Stimulated activated CD8-positive, alpha-beta memory T cell treated with anti-CD3 and anti-CD28 coated beads, Interleukin-12 subunit alpha, Interleukin-12 subunit beta, amount 100 ng/mL, for 24 hours (primary cell): ENCODE measurements around the gene CHN2.

ENCODE experiments used
- DNase-seq: peaks from one replicate; pipeline ENCODE4 v3.0.0-alpha.2; 2020; ENCODE audit errors: extremely low read depth

The CHN2 gene

DNA sequence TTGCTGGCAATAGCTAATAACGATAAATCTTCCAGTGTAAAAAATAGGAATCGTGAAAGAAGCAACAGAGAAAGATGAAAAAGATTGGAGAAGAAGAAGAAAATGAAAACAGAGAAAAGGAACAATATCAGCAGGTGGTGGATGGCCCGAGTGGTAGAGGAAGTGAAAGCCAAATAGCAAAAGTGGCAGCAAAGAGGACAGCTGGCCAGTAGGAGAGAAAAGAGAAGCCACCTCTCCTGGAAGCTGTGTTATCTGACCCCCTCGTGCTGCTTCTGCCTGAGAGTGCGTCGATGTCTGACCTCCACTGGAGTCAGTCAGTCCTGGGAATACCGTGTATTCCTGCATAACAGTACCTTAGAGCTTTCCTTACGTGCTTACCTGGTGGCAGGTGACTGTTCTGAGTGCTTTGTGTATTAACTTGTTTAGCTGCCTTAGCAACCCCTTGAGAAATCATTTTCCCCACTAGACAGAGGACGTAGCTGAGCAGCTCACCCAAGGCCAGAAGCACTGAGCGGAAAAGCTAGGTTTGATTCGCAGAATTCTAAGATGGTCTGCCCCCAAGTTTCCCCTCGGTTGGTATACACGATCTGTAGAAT, 88.3 kb downstream of the CHN2 start:
- no peak for DNase-seq

DNA sequence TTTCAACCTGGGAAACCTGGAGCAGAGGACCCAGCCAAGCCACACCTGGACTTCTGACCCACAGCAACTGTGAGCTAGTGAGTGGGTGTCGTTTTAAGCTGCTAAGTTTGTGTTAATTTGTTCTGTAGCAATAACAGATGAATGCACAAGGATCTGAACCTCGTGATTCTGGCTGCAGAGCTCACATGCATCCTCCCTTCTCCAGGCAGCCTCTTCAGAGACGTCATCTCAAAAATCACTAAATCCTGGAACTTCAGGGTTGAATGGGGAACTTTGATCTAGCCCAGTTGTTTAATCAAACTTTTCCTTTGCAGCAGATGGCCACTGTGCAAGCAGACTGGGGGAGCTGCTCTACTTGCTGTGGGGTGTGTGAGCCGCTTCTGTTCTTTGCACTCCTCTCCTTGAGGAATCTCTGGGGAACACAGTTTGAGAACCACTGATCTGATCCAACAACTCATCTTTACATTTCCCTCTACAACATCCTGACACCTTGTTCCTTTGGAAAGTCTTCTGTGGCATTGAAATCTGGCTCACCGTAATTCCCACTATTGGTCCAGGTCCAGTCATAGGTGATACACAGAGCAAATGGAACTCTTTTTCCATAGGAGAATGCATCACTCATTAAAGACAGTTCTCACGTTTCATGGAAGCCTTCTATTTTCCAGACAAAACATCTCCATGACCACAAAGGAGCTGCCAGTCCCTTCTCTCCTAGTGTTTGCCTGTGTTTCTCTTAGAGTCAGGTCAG, 90.3 kb downstream of the CHN2 start:
- DNase-seq = no peak

DNA sequence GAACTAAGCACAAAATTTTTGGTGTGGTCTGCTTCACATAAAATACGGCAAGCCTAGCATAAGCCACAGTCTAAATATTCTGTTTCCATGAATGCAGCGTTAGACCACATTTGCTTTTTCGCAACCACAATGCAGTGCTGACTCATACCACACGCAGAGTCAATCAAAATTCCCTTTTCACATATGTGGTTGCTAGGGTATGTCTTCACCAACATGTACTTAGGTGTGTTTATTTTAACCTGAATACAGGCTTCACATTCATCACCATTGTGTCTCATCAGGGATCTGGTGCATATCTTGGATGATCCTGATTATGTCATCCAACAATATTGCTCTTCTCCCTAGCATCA, 90.8 kb downstream of the CHN2 start:
- no peak for DNase-seq

DNA sequence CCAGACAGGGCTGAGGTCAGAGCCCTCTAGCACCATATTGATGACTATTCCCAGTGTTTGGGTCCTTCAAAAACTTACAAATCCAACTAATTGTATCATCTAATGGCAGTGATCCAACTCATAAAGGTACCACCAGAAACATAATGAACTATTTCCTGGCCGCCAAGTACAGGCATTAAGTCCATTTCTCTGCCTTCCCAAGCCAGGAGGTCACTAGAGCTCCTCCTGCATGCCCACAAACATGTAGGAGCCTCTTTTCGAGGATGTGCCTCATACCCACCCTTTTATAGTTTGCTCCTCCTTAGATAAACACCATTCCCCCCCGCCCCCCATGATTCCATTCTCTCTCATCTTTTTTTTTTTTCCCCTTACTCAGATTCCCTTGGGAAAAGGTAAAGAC, 91.3 kb downstream of the CHN2 start:
- no peak for DNase-seq

DNA sequence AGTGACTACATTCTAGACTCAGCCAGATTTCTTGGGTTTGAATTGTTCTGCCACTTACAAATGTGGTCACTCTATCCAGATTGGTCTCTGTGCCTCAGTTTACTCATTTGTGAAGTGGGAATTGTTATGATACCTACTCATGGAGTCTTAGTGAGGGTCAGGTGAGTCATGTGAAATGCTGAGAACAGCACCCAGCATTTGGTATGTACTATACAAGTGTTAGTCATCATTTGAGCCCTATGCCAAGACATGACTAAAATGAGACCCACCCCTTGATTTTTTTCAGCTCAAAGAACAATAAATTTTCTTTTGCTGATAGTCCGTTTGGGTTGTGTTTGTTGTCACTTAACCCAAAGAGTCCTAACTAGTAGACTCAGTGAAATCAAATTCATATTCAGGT, 92.8 kb downstream of the CHN2 start:
- DNase-seq = no peak

DNA sequence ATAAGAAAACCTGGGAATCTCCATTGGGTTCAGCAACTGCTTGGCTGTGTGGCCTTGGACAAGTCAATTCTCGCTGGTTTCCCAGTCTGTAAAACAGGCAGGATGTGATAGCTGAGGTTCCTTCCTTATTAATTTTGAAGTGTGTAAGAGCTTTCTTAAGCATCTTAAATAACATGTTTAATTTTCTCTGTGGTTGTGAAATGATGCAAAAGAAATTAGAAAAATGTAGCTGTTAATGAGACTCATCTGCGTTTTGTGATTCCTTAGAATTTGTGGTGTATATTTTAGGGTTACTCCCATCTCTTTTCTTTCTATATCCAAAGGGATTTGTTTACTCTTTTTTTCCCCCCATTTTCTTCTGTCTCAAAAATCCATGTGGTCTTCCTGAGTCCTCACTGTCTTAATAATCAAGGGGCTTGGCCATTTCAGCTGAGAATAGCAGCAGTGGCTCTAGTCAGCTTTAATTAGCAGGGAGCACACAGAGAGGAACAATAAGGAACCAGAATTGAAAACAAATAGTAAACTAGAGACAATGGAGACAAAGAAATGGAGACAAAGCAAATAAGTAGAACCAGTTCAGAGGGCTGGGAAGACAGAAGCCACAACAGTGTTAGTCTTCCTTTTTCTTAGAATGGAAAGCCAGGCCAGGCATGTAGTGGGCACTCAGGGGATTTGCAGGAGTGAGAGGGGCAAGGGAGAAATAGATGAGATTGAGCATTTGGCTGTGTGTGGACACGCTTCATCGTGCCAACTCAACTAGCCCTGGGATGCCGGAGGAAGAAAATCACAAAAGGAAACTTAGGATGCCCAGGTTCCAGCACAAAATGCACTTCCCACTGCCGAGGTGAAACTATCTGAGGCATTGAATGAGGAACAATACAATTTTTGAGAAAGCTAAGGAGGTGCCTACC, 93.9 kb downstream of the CHN2 start:
- no peak for DNase-seq

DNA sequence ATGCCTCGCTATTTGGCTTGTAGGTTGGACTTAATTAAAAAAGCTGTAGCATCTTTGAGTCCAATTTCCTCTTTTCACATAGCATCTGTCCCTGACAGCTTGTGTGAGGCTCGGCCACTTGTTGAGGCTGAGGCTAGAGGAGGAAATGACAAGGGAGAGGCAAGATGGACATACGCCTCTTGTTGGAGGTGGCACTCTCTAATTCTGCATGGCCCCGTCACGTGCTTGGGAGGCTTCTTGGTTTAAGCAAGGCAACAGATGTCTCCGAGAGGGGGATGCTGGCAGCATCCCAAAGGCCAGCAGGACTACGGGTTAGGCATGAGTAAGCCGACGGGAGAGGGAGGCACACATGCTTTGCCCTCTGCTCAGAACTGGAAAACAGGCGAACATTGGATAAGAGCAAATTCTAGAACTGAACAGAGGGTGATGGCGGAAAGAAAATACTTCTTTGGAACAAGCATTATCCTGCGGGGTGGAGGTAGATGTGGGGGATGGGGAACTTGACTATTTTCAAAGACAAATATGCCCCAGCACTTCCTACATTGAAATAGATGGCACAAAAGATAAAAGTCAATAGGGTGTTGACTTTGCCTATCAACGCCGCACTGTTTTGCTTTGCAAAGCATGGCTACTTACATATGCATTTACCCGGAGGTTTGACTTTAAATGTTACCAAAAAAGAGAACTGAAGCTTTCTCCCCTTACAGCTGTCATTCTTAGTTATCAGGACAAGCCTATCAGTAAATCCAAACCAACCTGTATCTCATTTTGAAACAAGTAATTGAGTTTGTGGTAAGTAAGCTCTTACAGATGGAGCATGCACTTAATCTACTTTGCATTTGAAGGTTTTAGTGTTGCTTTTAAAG, 94.8 kb downstream of the CHN2 start:
- no peak for DNase-seq

DNA sequence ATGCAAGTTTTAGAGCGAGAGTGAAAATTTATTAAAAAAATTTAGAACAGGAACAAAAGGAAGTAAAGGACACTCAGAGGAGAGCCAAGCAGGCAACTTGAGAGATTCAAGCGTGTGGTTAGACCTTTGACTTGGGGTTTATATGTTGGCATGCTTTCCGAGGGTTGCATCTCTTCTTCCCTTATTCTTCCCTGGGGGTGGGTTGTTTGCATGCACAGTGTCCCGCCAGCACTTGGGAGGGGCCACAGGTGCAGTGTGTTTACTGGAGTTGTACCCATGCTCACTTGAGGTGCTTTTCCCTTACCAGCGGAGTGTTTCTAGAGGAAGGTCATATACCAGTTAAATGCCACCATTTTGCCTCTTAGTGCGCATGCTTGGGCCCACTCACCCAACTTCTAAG, 96.3 kb downstream of the CHN2 start:
- no peak for DNase-seq

DNA sequence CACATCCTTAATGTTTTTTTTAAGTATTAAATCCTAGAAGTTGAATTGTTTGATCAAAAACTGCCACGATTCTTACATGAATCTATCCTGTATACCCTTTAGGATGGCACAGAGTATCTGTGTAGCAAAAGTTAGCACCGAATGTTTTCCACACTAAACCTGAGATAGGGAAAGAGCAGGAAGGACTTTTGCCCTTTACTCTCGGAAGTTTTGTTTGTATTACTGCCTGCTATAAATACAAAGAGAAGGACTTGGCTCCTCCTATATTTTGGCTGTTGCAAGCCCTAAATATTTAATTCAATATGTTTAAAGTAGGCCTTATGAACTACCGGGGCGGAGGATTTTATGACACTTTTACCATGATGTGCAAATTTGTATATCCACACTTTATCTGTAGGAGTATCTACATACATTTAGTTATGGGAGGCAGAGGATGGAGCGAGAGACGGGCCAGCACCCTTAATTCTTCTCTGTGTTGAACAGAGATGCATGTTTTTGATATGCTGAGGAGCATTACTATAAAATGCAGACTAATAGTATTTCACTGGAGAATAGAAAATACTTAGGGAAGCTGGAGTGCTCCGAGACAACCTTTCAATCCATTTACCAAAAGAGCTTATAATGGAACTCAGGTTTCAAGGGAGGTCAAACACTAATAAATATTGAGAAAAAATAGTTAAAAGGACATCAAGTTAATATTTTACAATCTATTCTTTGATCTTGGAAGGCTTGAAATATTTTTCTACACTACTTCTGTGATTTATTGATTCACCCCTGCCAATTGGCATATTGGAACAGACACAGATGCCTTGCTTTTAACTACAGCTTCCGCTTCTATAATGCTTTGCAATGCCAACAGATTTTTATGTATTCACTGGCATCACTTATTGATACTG, 97.4 kb downstream of the CHN2 start:
- no peak for DNase-seq

DNA sequence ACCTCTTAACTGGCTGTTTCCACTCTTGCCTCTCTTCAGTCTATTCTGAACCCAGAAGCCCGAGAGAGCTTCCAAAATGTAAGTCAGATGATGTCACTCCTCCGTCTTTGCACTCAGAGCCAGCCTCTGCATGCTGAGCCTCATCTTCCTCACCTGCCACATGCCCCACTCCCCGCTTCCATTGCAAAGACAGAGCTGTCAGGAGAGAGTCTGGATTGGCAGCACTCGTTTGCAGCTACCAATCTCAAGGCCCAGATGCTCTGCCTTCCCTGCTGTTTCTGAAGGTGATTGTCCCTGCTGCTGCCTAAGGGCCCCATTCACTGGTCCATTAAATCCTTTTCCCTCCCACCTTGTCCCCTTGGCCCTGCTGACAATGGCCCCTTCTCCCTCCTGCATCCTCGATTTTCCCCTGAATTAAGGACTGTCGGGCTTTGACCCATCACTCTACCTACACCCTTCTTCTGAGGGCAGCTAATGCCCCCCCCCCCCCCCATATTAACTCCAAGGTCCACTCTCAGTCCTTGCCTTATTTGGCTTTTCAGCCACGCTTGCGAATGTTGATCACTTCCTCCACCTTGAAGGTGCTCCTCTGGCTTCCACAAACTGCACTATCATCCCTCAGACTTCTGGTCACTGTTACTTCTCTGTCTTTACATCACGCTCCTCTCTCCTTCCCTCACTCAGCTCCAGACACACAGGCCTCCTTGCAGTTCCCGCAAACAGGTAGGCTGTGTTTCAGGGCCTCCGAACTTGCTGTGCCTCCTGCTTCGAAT, 98.5 kb downstream of the CHN2 start:
- no peak for DNase-seq

DNA sequence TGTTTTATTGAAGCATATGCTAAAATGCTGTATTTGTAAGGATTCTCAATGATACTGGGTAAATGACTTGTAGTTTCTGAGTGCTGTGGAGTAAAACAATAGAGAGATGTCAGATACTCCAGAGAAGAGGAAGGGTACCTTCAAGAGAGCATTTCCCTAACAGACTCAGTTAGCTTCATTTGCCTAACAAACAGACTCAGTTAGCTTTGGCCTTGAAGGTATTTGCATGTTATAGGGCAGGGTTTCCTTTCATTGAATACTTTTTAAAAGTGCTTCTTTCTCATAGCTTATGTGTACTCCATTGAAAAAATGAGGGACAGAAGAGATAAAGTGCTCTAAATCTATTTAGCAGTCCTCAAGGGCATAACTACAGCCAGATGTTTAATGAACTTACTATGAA, 101.8 kb downstream of the CHN2 start:
- no peak for DNase-seq

DNA sequence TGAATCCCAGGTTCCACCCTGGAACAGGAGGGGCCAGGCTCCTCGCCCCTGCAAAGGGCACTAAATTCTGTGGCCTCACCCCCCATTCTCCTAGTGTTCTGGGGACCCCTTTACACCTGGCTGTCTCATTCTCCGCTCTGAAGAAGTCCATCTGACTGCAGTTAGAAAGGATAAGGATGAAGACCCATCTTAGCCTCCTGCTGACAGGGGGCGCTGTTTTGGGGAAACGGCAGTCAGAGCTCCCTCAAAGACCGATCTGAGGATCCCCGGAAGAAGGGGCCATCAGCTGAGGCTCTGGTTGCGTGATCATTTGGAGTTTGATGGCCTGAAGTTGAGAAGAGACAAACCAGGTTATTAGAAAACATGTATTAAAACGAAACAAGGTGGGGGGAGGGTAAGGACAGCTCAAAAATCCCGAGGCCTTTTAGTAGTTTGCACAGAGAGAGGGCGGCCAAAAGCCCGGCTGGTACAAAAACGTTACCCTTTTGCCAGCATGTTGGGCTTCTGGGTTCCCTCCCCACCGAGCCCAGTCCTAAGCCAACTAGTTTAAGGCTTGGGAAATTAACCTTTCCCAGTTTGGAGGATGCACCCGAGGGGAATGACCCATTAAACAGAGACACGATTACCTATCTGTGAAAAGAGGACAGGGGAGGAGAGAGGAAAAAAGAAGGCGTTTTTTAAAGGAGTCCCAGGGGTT, 102.8 kb downstream of the CHN2 start:
- no peak for DNase-seq

DNA sequence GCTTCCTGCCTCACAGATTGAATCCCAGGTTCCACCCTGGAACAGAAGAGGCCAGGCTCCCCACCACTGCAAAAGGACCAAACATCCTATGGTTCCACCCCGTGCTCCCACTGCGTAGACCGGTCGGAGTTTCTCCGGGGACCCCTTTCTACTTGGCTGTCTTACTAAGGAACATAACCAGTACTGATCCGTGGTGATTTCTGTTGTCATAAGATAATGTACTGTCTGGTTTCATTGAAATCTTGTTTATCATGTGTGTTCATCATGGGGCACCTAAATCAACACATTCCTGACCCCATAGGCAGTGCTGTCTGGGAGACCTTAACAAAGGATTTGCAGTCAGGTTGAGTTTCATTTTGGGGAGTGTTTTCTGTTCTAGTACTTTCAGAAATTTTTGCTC, 104.5 kb downstream of the CHN2 start:
- DNase-seq = no peak

DNA sequence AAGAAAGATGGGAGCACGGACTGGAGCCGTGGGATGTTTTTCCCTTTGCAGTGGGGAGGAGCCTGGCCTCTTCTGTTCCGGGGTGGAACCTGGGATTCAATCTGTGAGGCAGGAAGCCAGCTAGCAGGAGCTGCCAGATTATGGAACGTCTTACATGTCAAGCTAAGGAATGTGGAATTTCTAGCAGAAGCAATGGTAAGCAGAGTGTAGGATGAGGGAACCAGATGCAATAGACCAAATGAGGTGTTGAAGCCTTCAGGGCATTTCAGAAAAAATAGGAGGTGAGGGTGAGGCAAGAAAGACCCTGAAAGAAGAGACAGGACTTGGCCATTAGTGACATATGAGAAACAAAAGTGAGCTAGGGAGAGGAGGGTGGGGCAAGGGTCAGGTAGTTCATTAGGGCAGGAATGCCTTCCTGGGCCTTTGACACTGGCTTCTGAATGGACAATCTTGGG, 105.5 kb downstream of the CHN2 start:
- DNase-seq = no peak

DNA sequence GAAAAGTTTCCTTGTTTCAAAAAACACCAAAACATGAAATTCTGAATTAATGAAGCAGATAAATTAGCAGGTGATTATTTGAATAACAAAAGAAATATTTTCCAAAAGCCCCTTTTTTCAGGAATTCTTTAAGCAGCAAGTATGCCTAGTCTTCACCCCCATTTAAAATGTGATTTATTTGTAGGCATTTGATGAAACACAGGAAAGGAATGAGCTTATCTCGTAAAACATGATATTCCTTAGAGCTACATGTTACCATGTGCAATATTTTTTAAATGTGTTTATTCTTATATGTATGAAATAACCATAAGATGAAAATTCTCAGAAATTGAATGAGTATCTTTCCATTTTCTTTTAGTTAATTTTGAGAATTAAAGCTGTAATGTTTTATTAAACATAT, 106.1 kb downstream of the CHN2 start:
- no peak for DNase-seq

DNA sequence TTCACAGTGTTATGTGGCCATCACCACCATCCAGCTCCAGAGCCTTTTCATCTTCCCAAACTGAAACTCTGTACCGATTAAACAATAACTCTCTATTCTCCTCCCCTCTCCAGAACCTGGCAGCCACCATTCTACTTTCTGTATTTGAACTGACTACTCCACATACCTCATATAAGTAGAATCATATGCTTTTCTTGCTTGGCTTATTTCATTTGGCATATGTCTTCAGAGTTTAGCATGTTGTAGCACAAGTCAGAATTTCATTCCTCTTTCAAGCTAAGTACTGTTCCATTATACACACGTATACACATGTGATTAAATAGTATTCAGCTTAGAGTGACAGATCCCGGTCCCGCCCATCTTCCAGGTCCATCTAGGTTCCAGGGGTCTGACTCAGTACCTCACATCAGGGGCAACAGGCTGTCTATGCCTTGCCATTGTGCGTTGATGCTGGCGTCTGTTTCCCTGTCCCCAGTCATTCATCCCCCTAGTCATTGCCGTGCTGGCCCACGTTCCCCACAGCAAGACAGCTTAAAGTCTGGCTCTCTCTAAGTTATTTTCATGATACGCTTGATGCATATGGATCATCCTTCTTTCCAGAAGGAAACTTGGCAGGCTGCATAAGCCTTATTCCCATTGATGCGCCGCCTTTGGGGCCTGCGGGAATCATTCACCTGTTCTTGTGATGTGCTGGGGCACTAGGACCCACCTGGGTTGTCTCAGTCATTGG, 108.3 kb downstream of the CHN2 start:
- no peak for DNase-seq

DNA sequence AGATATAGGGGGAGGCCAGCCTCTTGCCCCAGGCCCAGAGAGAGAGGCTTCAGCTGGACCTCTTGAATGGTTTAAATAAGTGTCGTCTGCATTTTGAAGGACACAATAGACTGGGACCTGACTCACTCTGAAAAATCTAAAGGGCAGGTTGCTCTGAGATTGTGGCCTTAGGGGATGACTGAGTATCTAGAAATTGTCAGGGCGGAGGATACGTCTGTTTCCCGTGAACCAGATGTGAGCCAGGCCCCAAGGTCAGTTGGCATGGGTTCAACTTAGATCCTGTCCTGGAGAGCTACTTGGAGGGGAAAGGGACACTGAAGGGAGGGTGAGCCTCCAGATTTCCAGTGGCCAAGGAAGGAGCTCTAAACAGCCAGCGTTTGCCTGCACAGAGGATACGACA, 110.2 kb downstream of the CHN2 start:
- no peak for DNase-seq

DNA sequence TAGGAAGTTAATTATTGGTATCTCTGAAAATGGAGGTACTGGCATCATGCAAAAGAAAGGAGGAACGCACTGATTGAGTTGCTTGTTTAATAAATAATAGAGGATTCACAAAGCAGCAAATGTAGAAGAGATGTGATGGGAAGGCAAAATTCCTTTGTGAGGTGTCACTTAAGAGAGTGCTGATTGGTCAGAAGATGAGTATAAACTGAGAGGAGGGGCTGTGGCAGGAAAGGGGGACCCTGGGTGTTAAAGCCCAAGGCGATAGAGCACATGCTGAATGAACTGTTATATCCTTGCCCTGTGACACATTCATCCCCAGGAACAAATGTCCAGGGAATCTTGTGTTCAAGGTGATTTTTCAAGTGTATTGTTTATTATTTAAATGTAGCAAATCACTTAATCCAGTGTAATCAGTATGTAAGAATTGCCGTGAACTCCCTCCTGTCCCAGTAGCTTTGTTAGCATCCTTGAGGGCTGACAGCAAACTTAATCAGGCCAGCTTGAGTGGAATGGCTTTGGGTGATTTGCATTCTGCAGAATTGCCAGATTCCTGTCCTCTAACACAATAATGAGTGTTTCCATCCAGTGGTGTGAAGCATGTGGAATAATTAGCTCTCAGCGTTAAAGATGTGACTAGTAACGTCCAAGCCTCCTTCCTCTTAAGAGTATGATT, 111.9 kb downstream of the CHN2 start:
- no peak for DNase-seq
